ENCODE data around the gene CXXC4.

- no peak for TF ChIP-seq EZH2 (IDR thresholded peaks at IDR 0.05; ENCODE audit: low read length, missing control alignments)
- TF ChIP-seq, protein P1, sequence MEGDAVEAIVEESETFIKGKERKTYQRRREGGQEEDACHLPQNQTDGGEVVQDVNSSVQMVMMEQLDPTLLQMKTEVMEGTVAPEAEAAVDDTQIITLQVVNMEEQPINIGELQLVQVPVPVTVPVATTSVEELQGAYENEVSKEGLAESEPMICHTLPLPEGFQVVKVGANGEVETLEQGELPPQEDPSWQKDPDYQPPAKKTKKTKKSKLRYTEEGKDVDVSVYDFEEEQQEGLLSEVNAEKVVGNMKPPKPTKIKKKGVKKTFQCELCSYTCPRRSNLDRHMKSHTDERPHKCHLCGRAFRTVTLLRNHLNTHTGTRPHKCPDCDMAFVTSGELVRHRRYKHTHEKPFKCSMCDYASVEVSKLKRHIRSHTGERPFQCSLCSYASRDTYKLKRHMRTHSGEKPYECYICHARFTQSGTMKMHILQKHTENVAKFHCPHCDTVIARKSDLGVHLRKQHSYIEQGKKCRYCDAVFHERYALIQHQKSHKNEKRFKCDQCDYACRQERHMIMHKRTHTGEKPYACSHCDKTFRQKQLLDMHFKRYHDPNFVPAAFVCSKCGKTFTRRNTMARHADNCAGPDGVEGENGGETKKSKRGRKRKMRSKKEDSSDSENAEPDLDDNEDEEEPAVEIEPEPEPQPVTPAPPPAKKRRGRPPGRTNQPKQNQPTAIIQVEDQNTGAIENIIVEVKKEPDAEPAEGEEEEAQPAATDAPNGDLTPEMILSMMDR (conservative IDR thresholded peaks at IDR 0.05 in 1 of 2, IDR thresholded peaks at IDR 0.05 in 1 of 2; ENCODE audit: low read depth in 1 of 2, low read length in 2 of 2), result no peak
Observed at GRCh38 chr4:104504536-104504935, 9.8 kb upstream of the CXXC4 start.

Data from fibroblast of lung (primary cell).